Esophagus squamous epithelium (tissue), 4 donors: ENCODE results near the gene DDX20.

Experiments used
- CTCF ChIP-seq, 6 experiments: fragments of 450-650 bp in 4 of 6; fragments of 200-600 bp in 2 of 6; sonication (generic) in 2 of 6; IDR thresholded peaks; one replicate each; pipeline ENCODE4 v1.5.1; 2016 to 2019; ENCODE audit warnings: antibody characterized with exemption in 6 of 6, mild to moderate bottlenecking in 4 of 6, moderate library complexity in 4 of 6
- POLR2A ChIP-seq, 4 donors: fragments of 450-650 bp; IDR thresholded peaks; one replicate each; pipeline ENCODE4 v1.6.1; 2017; ENCODE audit warnings: antibody characterized with exemption in 4 of 4, mild to moderate bottlenecking in 4 of 4, moderate library complexity in 3 of 4

DNA sequence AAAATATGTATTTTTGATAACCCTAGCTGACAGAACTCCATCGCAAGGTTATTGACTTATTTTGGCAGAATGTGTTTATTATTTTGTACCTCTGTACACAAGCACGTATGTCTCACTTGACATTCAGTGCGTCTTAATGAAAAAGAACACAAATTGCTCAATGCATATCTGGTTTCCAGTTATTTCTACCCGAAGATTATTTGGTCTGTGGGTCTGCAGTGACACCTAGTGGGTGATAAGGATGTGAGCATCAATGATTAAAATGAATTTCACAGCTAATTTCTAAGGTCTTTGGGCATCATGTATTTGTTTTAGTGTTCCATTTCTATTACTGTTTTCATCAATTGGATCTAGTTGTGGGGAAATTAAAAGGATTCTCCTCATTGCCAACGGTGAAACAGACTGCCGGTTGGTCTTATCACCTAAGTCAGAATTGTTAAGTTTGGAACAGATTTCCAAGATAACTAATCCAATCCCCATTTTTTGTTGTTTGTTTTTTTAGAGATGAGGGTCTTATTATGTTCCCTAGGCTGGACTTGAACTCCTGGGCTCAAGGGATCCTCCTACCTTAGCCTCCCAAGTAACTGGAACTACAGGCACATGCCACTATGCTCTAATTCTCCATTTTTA is 13.9 kb downstream of the DDX20 start:
- TF ChIP-seq CTCF (IDR thresholded peaks at IDR 0.05) (peak; percentile 28 to 85 (median 75)), POLR2A (IDR thresholded peaks at IDR 0.05) (no peak)
